Measurements from ENCODE around the gene ENDOV.

Gene ENDOV

GRCh38 chr17:80428363-80428762 is 13.4 kb downstream of the ENDOV start:
- Histone ChIP-seq H3K4me2 (ENCODE audit: low read depth, low read length, poor library complexity, severe bottlenecking) (no peak overlapping the region), H3K4me3 (ENCODE audit: low read length, poor library complexity, severe bottlenecking) (no peak overlapping the region), H3K36me3 (ENCODE audit: insufficient read depth, low read length) (no peaks in the 10 kb centered on the region), H3K9ac (ENCODE audit: low read depth, low read length, poor library complexity, severe bottlenecking) (no peak overlapping the region), H3K4me1 (ENCODE audit: insufficient read depth, low read length, poor library complexity, severe bottlenecking) (peaks cover 25% of the 10 kb centered on the region), H2AFZ (ENCODE audit: low read length) (no peak overlapping the region), H3K9me2 (replicated peaks; ENCODE audit: low read depth, low read length) (no peaks in the 10 kb centered on the region), H3K27me3 (ENCODE audit: insufficient read depth, low read length, poor library complexity, severe bottlenecking) (no peaks in the 10 kb centered on the region), H4K20me1 (ENCODE audit: insufficient read depth, low read length, poor library complexity, severe bottlenecking) (no peaks in the 10 kb centered on the region), H3F3A (ENCODE audit: low read depth) (no peaks in the 10 kb centered on the region), H3K79me2 (ENCODE audit: insufficient read depth, low read length) (no peaks in the 10 kb centered on the region), H3K9me3 (ENCODE audit: insufficient read depth, low read depth, low read length) (no peaks in the 10 kb centered on the region)
- TF ChIP-seq CTCF (conservative IDR thresholded peaks at IDR 0.05; ENCODE audit: low read length) (no peak), EZH2phosphoT487 (IDR thresholded peaks at IDR 0.05; ENCODE audit: borderline replicate concordance) (no peak)

GRCh38 chr17:80428796-80429195 is 13.8 kb downstream of the ENDOV start:
- H4K20me1 ChIP-seq (ENCODE audit: insufficient read depth, low read length, poor library complexity, severe bottlenecking): no peaks in the 10 kb centered on the region
- no peaks in the 10 kb centered on the region for H3K79me2 ChIP-seq (ENCODE audit: insufficient read depth, low read length)
- H3F3A ChIP-seq (ENCODE audit: low read depth): no peaks in the 10 kb centered on the region
- no peaks in the 10 kb centered on the region for H3K27me3 ChIP-seq (ENCODE audit: insufficient read depth, low read length, poor library complexity, severe bottlenecking)
- no peaks in the 10 kb centered on the region for H3K9me3 ChIP-seq (ENCODE audit: insufficient read depth, low read depth, low read length)
- H3K9ac ChIP-seq (ENCODE audit: low read depth, low read length, poor library complexity, severe bottlenecking): no peak overlapping the region
- H3K4me2 ChIP-seq (ENCODE audit: low read depth, low read length, poor library complexity, severe bottlenecking): no peak overlapping the region
- H3K9me2 ChIP-seq (replicated peaks; ENCODE audit: low read depth, low read length): no peaks in the 10 kb centered on the region
- H3K4me3 ChIP-seq (ENCODE audit: low read length, poor library complexity, severe bottlenecking): no peak overlapping the region
- H3K4me1 ChIP-seq (ENCODE audit: insufficient read depth, low read length, poor library complexity, severe bottlenecking): peaks cover 21% of the 10 kb centered on the region
- H3K36me3 ChIP-seq (ENCODE audit: insufficient read depth, low read length): no peaks in the 10 kb centered on the region
- no peak overlapping the region for H2AFZ ChIP-seq (ENCODE audit: low read length)
- TF ChIP-seq EZH2phosphoT487 (IDR thresholded peaks at IDR 0.05; ENCODE audit: borderline replicate concordance) (no peak), CTCF (conservative IDR thresholded peaks at IDR 0.05; ENCODE audit: low read length) (no peak)

- no peaks in the 10 kb centered on the region for H3K79me2 ChIP-seq (ENCODE audit: insufficient read depth, low read length)
- no peaks in the 10 kb centered on the region for H3K9me2 ChIP-seq (replicated peaks; ENCODE audit: low read depth, low read length)
- H3K4me3 ChIP-seq (ENCODE audit: low read length, poor library complexity, severe bottlenecking): no peak overlapping the region
- no peaks in the 10 kb centered on the region for H4K20me1 ChIP-seq (ENCODE audit: insufficient read depth, low read length, poor library complexity, severe bottlenecking)
- H2AFZ ChIP-seq (ENCODE audit: low read length): no peak overlapping the region
- no peaks in the 10 kb centered on the region for H3F3A ChIP-seq (ENCODE audit: low read depth)
- TF ChIP-seq CTCF (conservative IDR thresholded peaks at IDR 0.05; ENCODE audit: low read length): no peak
- TF ChIP-seq EZH2phosphoT487 (IDR thresholded peaks at IDR 0.05; ENCODE audit: borderline replicate concordance): no peak
- no peaks in the 10 kb centered on the region for H3K36me3 ChIP-seq (ENCODE audit: insufficient read depth, low read length)
- peaks cover 13% of the 10 kb centered on the region for H3K4me1 ChIP-seq (ENCODE audit: insufficient read depth, low read length, poor library complexity, severe bottlenecking)
- no peak overlapping the region for H3K9ac ChIP-seq (ENCODE audit: low read depth, low read length, poor library complexity, severe bottlenecking)
- no peaks in the 10 kb centered on the region for H3K27me3 ChIP-seq (ENCODE audit: insufficient read depth, low read length, poor library complexity, severe bottlenecking)
- no peaks in the 10 kb centered on the region for H3K9me3 ChIP-seq (ENCODE audit: insufficient read depth, low read depth, low read length)
- H3K4me2 ChIP-seq (ENCODE audit: low read depth, low read length, poor library complexity, severe bottlenecking): no peak overlapping the region
Observed at GRCh38 chr17:80429356-80430275, 14.6 kb downstream of the ENDOV start.

Data from Loucy (cell line).